T47D (cell line): ENCODE data around the gene COL4A4.

Experiments used
- DNase-seq, 2 experiments: peaks; one replicate each; pipeline versions ENCODE4 v3.0.0 to v3.0.0-alpha.2; 2011 to 2012; ENCODE audit warnings: low read depth in 1 of 2, low spot score in 1 of 2
- JUND ChIP-seq: IDR thresholded peaks from 2 replicates; pipeline ENCODE4 v1.6.1; 2012; ENCODE audit warnings: low read depth
- in situ Hi-C: cut with HindIII; loops from 2 replicates; pipeline ENCODE4 v1.10.0; 2016; ENCODE audit warnings: low sequenced_read_pairs, low pct_unique_long_range_greater_than_20kb

The COL4A4 gene

DNA sequence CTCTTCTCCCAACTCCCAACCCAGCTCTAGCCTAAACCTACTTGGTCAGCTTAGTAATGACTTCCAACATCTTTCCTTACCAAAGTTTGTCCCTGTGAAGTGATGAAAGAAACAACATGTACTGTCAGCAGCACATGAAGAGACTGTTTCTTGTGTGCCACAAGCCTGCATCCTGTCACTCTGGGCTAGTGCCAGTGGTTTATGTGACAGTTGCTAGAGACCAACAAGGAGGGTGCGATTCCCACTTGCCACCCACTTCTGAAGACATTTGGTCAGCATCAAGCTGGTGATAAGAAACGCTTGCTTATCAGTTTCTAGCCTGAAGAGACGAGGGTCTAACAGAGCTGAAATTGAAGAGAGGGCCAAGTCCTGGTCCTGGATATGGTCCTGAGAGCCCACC lies 132.6 kb downstream of the COL4A4 start:
- no peak for DNase-seq
- in situ Hi-C loops = no loop called here
- TF ChIP-seq JUND = no peak

- in situ Hi-C loops = no loop called here
- no peak for TF ChIP-seq JUND
- no peak for DNase-seq
Observed at GRCh38 chr2:227030789-227031188, 133.2 kb downstream of the COL4A4 start.

DNA sequence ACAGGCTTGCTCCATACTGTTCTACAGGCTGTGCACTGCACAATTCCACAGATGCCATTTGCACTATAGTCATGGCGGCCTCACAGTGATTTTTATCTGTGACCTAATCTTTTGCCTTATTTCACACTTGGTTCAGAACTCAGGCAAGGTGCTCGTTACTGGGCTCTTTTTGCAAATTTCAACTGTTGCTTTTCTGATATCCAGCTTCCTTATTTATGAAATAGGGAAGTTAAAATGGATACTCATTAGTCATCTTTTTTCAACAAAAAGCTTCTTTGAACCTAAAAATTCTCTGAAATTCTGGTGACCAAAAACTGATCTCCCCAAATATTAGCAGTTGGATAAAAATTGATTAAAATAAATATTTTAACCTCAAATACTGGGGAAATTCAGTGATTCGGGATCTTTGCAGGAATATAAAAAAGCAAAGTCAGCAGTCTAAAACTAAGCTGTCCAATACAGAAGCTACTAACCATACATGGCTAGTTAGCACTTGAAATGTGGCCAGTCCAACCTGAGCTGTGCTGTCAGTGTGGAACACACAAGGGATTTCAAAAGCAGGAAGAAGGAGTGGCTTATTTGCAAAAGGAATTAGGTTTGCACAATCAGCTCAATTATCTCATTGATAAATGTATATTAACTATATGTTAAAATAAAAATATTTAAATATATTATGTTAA lies 134.4 kb downstream of the COL4A4 start:
- in situ Hi-C loops = no loop called here

DNA sequence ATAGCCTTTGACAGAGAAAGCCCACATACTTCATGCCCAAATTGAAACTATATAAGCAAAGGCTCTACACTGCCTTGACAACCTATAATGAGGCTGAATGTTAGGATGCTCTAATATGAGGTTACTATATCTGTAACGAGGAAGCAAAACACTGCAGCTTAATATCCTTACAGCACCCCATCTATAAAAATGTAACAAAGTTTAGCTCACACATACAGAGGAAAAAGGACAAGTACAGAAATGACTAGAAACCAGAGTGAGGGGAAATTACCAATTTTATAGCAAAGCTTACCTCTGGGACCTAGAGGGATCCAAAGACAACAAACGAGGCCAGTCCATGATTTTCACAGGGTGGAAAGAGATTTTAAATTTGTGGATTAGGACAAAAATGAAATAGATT lies 138.5 kb downstream of the COL4A4 start:
- DNase-seq = no peak
- in situ Hi-C loops = no loop called here
- TF ChIP-seq JUND = no peak

More for the DNA sequence above, 134.4 kb downstream of the COL4A4 start:
- no peak for DNase-seq
- no peak for TF ChIP-seq JUND

GRCh38 chr2:227022608-227023007 lies 141.4 kb downstream of the COL4A4 start:
- no peak for TF ChIP-seq JUND
- in situ Hi-C loops = no loop called here
- DNase-seq = no peak

GRCh38 chr2:227020416-227020815 lies 143.6 kb downstream of the COL4A4 start:
- in situ Hi-C loops = no loop called here
- no peak for TF ChIP-seq JUND
- no peak for DNase-seq

DNA sequence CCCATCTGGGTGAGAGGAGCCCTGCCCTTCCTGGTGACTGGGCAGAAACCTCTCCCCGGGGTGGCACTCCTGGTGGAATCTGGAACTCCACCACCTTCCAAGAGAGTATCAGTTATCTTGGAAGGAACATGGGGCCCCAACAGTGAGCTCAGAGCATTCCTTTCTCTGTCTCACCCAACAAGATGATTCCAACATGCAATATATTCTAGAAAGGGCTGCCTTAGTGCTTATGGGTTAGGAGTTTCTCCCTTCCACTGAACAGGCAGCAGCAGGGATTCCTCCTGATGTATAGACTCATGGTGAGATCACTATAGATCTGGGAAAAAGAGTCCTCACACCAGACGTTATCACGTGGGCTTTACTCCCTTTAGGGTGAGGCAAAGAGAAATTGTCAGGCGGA lies 147.1 kb downstream of the COL4A4 start:
- no peak for TF ChIP-seq JUND
- in situ Hi-C loops = no loop called here

GRCh38 chr2:227013881-227014280 lies 150.1 kb downstream of the COL4A4 start:
- TF ChIP-seq JUND = no peak
- in situ Hi-C loops = no loop called here
- DNase-seq = no peak

More for the DNA sequence above, 147.1 kb downstream of the COL4A4 start:
- DNase-seq = no peak

- TF ChIP-seq JUND = no peak
- in situ Hi-C loops = no loop called here
- DNase-seq = no peak
Observed at GRCh38 chr2:227013330-227013729, 150.7 kb downstream of the COL4A4 start.

DNA sequence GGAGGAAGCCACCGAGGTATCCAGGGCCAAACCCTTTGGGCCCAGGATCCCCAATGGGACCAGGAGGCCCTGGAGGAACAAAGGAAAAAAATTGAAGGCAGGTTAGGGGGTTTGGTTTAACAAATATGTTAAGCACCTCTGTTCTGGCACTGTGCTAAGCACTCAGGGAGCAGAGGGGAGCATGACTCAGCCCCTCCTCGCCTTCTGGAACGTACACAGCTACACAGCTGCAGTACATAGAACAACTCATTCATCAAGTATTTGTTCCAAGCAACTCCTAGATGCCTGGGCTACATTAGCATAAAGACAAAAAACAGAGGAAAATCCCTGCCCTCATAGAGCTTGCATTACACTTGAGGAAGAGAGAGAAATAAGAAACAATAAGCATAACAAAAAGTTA lies 153.6 kb downstream of the COL4A4 start:
- in situ Hi-C loops = no loop called here
- no peak for DNase-seq
- TF ChIP-seq JUND = no peak

DNA sequence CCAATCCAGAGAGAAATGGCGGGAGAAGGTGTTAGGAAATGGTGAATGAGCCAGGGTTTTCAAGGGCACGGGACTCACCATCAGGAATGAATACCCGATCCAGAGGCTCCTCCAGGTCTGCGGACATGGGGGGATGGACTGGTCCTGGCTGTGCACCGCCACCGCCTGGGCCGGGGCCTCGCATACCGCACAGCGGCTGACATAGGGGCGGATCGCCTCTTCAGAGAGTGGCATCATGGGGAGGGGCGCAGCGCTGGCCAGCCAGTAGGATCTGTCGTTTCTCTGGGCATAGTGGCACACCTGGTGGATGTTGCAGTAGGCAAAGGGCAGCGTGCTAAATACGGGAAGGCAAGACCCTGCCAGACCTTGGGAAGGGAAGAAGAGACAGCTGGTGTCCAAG lies 156.1 kb downstream of the COL4A4 start:
- TF ChIP-seq JUND = no peak
- in situ Hi-C loops = no loop called here
- no peak for DNase-seq

DNA sequence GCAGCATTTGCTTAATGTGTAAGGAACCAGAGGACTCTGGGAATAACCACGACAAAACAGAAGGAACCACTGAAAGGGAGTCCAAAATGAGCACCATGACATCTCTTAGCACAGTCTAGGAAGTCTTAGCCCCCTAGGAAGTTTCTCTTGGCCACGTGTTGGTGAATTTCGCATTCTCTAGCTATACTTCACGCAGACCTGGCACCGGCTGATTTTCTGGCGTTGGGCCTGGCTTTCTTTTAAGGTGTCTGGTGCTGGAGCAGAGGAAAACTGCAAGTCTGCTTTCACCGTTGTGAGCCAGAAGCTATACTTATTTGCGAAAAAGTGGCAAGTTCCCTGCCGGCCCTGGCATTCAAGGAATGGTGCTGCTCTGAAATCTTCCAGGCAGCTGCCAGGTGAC lies 156.9 kb downstream of the COL4A4 start:
- in situ Hi-C loops = no loop called here
- DNase-seq = no peak
- no peak for TF ChIP-seq JUND

- in situ Hi-C loops = no loop called here
- no peak for TF ChIP-seq JUND
- DNase-seq = no peak
Observed at GRCh38 chr2:227006189-227006897, 157.7 kb downstream of the COL4A4 start.

- no peak for DNase-seq
- in situ Hi-C loops = no loop called here
- TF ChIP-seq JUND = no peak
Observed at GRCh38 chr2:227004482-227004881, 159.5 kb downstream of the COL4A4 start.
